Measurements from ENCODE around the gene BSG.

DNA sequence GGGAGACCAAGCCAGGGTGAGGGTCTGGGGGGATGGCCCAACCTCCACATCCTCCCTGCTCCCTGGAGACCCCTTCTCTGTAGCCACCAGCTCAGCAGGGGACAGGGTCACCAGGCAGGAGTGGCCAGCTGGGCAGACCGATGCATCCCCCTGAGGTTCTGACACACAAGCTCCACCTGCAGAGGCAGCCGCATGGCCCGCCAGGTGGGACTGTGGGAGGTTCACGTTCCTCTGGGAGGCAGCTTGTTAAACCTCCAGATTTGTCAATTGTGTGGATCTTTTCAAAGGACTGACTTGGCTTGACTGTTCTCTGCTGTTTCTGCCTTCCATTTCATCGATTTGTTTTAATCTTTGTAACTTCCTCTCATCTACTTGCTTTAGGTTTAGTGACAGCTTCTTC, 52.9 kb downstream of the BSG start:
- TF ChIP-seq POLR2AphosphoS5 (IDR thresholded peaks at IDR 0.05; ENCODE audit: low read depth, low read length) (no peak), REST (IDR thresholded peaks at IDR 0.05; ENCODE audit: insufficient read depth in 1 of 2, low read depth in 2 of 2, low read length in 2 of 2) (no peak), TAF1 (IDR thresholded peaks at IDR 0.05; ENCODE audit: borderline replicate concordance, insufficient read depth, low read length) (no peak)

Measured in PFSK-1 (cell line).